VCaP (cell line): ENCODE results near the gene WDR6.

Experiments
- H3K27ac ChIP-seq: fragments of 450-650 bp; 2 replicates; pipeline ENCODE4 v1.5.1; 2017
- CTCF ChIP-seq: fragments of 450-650 bp; conservative IDR thresholded peaks from 2 replicates; pipeline ENCODE4 v1.5.1; 2017; ENCODE audit warnings: mild to moderate bottlenecking, moderate library complexity

The WDR6 gene

GRCh38 chr3:49007068-49007770 lies at the start of gene WDR6:
WDR6 (plus strand) TSS chr3:49007391; CDS start chr3:49007432, 41 bp downstream.
- peak within 1 kb of the TSS; percentile 99 for H3K27ac ChIP-seq
- peak; percentile 34 for TF ChIP-seq CTCF

GRCh38 chr3:48960841-48961413 lies 46.3 kb upstream of the WDR6 start:
- no peak overlapping the region for H3K27ac ChIP-seq
- TF ChIP-seq CTCF, result no peak

- no peak for TF ChIP-seq CTCF
- no peak overlapping the region for H3K27ac ChIP-seq
Observed at GRCh38 chr3:48962340-48962739, 44.9 kb upstream of the WDR6 start.

GRCh38 chr3:48962939-48963338 lies 44.3 kb upstream of the WDR6 start:
- no peak overlapping the region for H3K27ac ChIP-seq
- TF ChIP-seq CTCF, result no peak

GRCh38 chr3:48963591-48963990 lies 43.6 kb upstream of the WDR6 start:
- H3K27ac ChIP-seq, result no peak overlapping the region
- no peak for TF ChIP-seq CTCF

- no peak overlapping the region for H3K27ac ChIP-seq
- TF ChIP-seq CTCF, result no peak
Observed at GRCh38 chr3:48966367-48966766, 40.8 kb upstream of the WDR6 start.

GRCh38 chr3:48966876-48967361 lies 40.3 kb upstream of the WDR6 start:
- H3K27ac ChIP-seq, result no peak overlapping the region
- no peak for TF ChIP-seq CTCF
